ENCODE data around the gene RAVER1.

GRCh38 chr19:10299545-10300458, 33.5 kb downstream of the RAVER1 start:
- TF ChIP-seq CTCF (tag by site-specific recombination; IDR thresholded peaks at IDR 0.05): no peak
- TF ChIP-seq REST (tag by site-specific recombination; IDR thresholded peaks at IDR 0.05): no peak
- no peak for TF ChIP-seq RBAK (tag by site-specific recombination; IDR thresholded peaks at IDR 0.05)
- no peak for TF ChIP-seq TSHZ1 (tag by site-specific recombination; IDR thresholded peaks at IDR 0.05; ENCODE audit: borderline replicate concordance)
- TF ChIP-seq KLF10 (tag by site-specific recombination; IDR thresholded peaks at IDR 0.05): no peak
- TF ChIP-seq ZFP37 (tag by site-specific recombination; IDR thresholded peaks at IDR 0.05): no peak
- no peak for TF ChIP-seq ZNF530 (tag by site-specific recombination; IDR thresholded peaks at IDR 0.05; ENCODE audit: low read depth)
- TF ChIP-seq ZNF140 (tag by site-specific recombination; IDR thresholded peaks at IDR 0.05): no peak
- no peak for TF ChIP-seq ZBTB26 (tag by site-specific recombination; optimal IDR thresholded peaks at IDR 0.05)
- TF ChIP-seq PBX3 (CRISPR knock-in tag; IDR thresholded peaks at IDR 0.05): no peak

Data from HEK293 (cell line).